HL-60 (cell line): Measurements from ENCODE around the gene CNTNAP5.

Experiments used
- DNase-seq, 2 experiments: peaks; one replicate each; pipeline ENCODE4 v3.0.0-alpha.2; 2010 to 2020; ENCODE audit warnings: low read depth in 1 of 2, low spot score in 1 of 2
- H3K27ac ChIP-seq: fragments of 250-450 bp; sonication (Bioruptor Pico); replicated peaks from 2 replicates; pipeline ENCODE4 v1.5.1; 2020; ENCODE audit warnings: mild to moderate bottlenecking, moderate library complexity
- H3K27me3 ChIP-seq: fragments of 250-450 bp; sonication (Bioruptor Pico); 2 replicates; pipeline ENCODE4 v1.5.1; 2021; ENCODE audit warnings: mild to moderate bottlenecking, moderate library complexity; ENCODE audit not compliant: insufficient read depth, poor library complexity, severe bottlenecking
- H3K4me3 ChIP-seq: replicated peaks from 2 replicates; pipeline ENCODE4 v1.5.1; 2011; ENCODE audit warnings: mild to moderate bottlenecking, control low read depth, low read length; ENCODE audit not compliant: insufficient read depth
- GABPA ChIP-seq: IDR thresholded peaks from 2 replicates; pipeline ENCODE4 v1.6.1; 2012; ENCODE audit warnings: low read depth
- POLR2AphosphoS5 ChIP-seq: IDR thresholded peaks from 2 replicates; pipeline ENCODE4 v1.6.1; 2012; ENCODE audit warnings: low read depth
- SPI1 ChIP-seq: IDR thresholded peaks from 2 replicates; pipeline ENCODE4 v1.6.1; 2012; ENCODE audit warnings: low read depth, mild to moderate bottlenecking, borderline replicate concordance
- TF ChIP-seq, protein P1 (sequence below): IDR thresholded peaks from one replicate; pipeline ENCODE4 v1.5.1; 2011; ENCODE audit warnings: low read length, control low read depth, inconsistent platforms; ENCODE audit not compliant: insufficient read depth
- TF ChIP-seq, protein P2 (sequence below): IDR thresholded peaks from 2 replicates; pipeline ENCODE4 v1.6.1; 2012; ENCODE audit warnings: low read depth; ENCODE audit not compliant: insufficient replicate concordance

CNTNAP5 gene

GRCh38 chr2:124048102-124048501 is 23.0 kb downstream of the CNTNAP5 start:
- TF ChIP-seq SPI1 (no peak), GABPA (no peak), POLR2AphosphoS5 (no peak)
- TF ChIP-seq, protein P1, sequence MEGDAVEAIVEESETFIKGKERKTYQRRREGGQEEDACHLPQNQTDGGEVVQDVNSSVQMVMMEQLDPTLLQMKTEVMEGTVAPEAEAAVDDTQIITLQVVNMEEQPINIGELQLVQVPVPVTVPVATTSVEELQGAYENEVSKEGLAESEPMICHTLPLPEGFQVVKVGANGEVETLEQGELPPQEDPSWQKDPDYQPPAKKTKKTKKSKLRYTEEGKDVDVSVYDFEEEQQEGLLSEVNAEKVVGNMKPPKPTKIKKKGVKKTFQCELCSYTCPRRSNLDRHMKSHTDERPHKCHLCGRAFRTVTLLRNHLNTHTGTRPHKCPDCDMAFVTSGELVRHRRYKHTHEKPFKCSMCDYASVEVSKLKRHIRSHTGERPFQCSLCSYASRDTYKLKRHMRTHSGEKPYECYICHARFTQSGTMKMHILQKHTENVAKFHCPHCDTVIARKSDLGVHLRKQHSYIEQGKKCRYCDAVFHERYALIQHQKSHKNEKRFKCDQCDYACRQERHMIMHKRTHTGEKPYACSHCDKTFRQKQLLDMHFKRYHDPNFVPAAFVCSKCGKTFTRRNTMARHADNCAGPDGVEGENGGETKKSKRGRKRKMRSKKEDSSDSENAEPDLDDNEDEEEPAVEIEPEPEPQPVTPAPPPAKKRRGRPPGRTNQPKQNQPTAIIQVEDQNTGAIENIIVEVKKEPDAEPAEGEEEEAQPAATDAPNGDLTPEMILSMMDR: no peak
- TF ChIP-seq, protein P2, sequence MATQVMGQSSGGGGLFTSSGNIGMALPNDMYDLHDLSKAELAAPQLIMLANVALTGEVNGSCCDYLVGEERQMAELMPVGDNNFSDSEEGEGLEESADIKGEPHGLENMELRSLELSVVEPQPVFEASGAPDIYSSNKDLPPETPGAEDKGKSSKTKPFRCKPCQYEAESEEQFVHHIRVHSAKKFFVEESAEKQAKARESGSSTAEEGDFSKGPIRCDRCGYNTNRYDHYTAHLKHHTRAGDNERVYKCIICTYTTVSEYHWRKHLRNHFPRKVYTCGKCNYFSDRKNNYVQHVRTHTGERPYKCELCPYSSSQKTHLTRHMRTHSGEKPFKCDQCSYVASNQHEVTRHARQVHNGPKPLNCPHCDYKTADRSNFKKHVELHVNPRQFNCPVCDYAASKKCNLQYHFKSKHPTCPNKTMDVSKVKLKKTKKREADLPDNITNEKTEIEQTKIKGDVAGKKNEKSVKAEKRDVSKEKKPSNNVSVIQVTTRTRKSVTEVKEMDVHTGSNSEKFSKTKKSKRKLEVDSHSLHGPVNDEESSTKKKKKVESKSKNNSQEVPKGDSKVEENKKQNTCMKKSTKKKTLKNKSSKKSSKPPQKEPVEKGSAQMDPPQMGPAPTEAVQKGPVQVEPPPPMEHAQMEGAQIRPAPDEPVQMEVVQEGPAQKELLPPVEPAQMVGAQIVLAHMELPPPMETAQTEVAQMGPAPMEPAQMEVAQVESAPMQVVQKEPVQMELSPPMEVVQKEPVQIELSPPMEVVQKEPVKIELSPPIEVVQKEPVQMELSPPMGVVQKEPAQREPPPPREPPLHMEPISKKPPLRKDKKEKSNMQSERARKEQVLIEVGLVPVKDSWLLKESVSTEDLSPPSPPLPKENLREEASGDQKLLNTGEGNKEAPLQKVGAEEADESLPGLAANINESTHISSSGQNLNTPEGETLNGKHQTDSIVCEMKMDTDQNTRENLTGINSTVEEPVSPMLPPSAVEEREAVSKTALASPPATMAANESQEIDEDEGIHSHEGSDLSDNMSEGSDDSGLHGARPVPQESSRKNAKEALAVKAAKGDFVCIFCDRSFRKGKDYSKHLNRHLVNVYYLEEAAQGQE: no peak
- DNase-seq: no peak
- H3K27me3 ChIP-seq: no peaks in the 10 kb centered on the region
- no peak overlapping the region for H3K27ac ChIP-seq
- no peak overlapping the region for H3K4me3 ChIP-seq

DNA sequence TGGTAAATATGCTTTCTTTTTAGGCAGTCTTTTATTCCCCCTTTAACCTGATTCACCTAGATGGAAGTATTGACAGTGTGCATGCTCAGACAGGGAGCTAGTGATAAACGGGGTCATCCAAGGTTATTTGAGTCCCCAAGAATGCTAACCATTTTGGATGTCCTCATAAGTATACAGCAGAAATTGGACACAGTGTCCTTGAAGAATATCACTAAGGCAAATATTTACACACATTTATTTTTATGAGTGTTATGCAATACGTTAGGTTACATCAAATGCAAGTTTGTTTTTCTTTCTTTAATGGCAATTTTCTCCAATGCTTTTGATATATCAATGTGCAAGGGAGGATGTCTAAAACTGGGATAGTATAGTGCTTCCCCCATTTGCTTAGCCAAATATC is 23.6 kb downstream of the CNTNAP5 start:
- H3K27me3 ChIP-seq: no peaks in the 10 kb centered on the region
- H3K4me3 ChIP-seq: no peak overlapping the region
- no peak overlapping the region for H3K27ac ChIP-seq
- DNase-seq: no peak
- TF ChIP-seq, protein P1: no peak
- TF ChIP-seq SPI1 (no peak), GABPA (no peak), POLR2AphosphoS5 (no peak)
- TF ChIP-seq, protein P2: no peak

DNA sequence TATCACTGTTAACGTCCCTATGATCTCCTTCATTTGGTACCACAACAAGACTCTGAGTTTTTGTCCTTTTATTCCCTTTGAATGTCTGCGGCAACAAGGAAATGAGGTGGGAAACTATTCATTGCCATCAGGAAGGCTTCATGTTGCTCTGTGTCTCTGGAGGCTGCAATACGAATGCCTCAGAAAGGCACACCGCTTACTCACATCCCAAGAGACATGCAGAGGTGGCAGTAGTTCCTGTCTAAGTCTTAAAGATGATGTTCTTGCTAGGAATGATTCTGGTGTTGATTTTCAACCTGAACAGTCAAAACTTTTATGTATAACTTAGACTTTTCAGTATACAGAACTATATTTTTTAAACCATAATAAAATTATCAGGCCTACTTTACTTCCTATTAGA is 24.0 kb downstream of the CNTNAP5 start:
- no peak overlapping the region for H3K4me3 ChIP-seq
- no peaks in the 10 kb centered on the region for H3K27me3 ChIP-seq
- TF ChIP-seq, protein P1: no peak
- TF ChIP-seq POLR2AphosphoS5: no peak
- TF ChIP-seq, protein P2: no peak
- TF ChIP-seq GABPA: no peak
- no peak for TF ChIP-seq SPI1
- no peak overlapping the region for H3K27ac ChIP-seq
- no peak for DNase-seq
